ENCODE data around the gene STAG1.
A peak's percentile ranks its signal among the peaks of the same experiment; 100 is the strongest.
"Not testable (repeated sequence)": the region's sequence is repeated elsewhere in the genome, so short reads cannot be mapped to it uniquely, and the experiment has no call there.

STAG1 gene

GRCh38 chr3:136752172-136752421, at the start of gene STAG1:
STAG1 (minus strand) TSS chr3:136752378; CDS start chr3:136630898, 121,480 bp downstream.
- DNase-seq (ENCODE audit: low read depth), result no peak
- TF ChIP-seq CTCF (conservative IDR thresholded peaks at IDR 0.05; ENCODE audit: control insufficient read depth, insufficient read depth, low read depth, low read length), result peak; percentile 75
- H3K4me3 ChIP-seq (ENCODE audit: control insufficient read depth, low read depth, low read length), result peak within 1 kb of the TSS; percentile 78

- DNase-seq (ENCODE audit: low read depth), result not testable (repeated sequence)
Observed at GRCh38 chr3:136801146-136801545, 49.0 kb upstream of the STAG1 start.

GRCh38 chr3:136792556-136793330, 40.6 kb upstream of the STAG1 start:
- no peak for DNase-seq (ENCODE audit: low read depth)
- H3K4me3 ChIP-seq (ENCODE audit: control insufficient read depth, low read depth, low read length), result no peak overlapping the region
- no peak for TF ChIP-seq CTCF (conservative IDR thresholded peaks at IDR 0.05; ENCODE audit: control insufficient read depth, insufficient read depth, low read depth, low read length)

More at GRCh38 chr3:136801146-136801545, 49.0 kb upstream of the STAG1 start:
- H3K4me3 ChIP-seq (ENCODE audit: control insufficient read depth, low read depth, low read length), result not testable (repeated sequence)

- no peak for TF ChIP-seq CTCF (conservative IDR thresholded peaks at IDR 0.05; ENCODE audit: control insufficient read depth, insufficient read depth, low read depth, low read length)
- DNase-seq (ENCODE audit: low read depth), result no peak
- H3K4me3 ChIP-seq (ENCODE audit: control insufficient read depth, low read depth, low read length), result no peak overlapping the region
Observed at GRCh38 chr3:136790786-136791185, 38.6 kb upstream of the STAG1 start.

- no peak for TF ChIP-seq CTCF (conservative IDR thresholded peaks at IDR 0.05; ENCODE audit: control insufficient read depth, insufficient read depth, low read depth, low read length)
- DNase-seq (ENCODE audit: low read depth), result peak; percentile 54
- no peak overlapping the region for H3K4me3 ChIP-seq (ENCODE audit: control insufficient read depth, low read depth, low read length)
Observed at GRCh38 chr3:136789976-136790375, 37.8 kb upstream of the STAG1 start.

GRCh38 chr3:136788154-136788553, 36.0 kb upstream of the STAG1 start:
- no peak overlapping the region for H3K4me3 ChIP-seq (ENCODE audit: control insufficient read depth, low read depth, low read length)
- TF ChIP-seq CTCF (conservative IDR thresholded peaks at IDR 0.05; ENCODE audit: control insufficient read depth, insufficient read depth, low read depth, low read length), result no peak
- no peak for DNase-seq (ENCODE audit: low read depth)

GRCh38 chr3:136787349-136787748, 35.2 kb upstream of the STAG1 start:
- DNase-seq (ENCODE audit: low read depth), result peak; percentile 34
- H3K4me3 ChIP-seq (ENCODE audit: control insufficient read depth, low read depth, low read length), result no peak overlapping the region
- no peak for TF ChIP-seq CTCF (conservative IDR thresholded peaks at IDR 0.05; ENCODE audit: control insufficient read depth, insufficient read depth, low read depth, low read length)

Data from fibroblast of mammary gland (primary cell).